GM12878 (cell line): Measurements from ENCODE around the gene RAD51B. TPM values are rescaled to one million over a fixed set of nuclear protein-coding genes. Genes with fewer than 3 reads are reported as not detected.

Source experiments
- ATAC-seq: fragments of 200-7000 bp; cut with Tn5 transposase; 3 replicates; pipeline ENCODE4 v1.9.1; 2020; ENCODE audit warnings: mild to moderate bottlenecking, moderate library complexity
- BruUV-seq: library from RNA; stranded (reverse); fragments of 400-500 nt; replicated peaks from 2 replicates; lab custom pipeline; 2021; lab: Mats Ljungman, UMichigan
- CTCF ChIA-PET: fragments of 300-600 bp; sonication (Branson Sonifier 250); formaldehyde crosslinking; extraction: SDS; loops from one replicate; lab custom pipeline; 2021; ENCODE audit warnings: inconsistent platforms; lab: Yijun Ruan, JAX
- POLR2A ChIA-PET: fragments of 350-600 bp; formaldehyde crosslinking; extraction: SDS; loops from one replicate; lab custom pipeline; 2021; ENCODE audit warnings: inconsistent platforms; lab: Charles Lee
- RAD21 ChIA-PET: fragments of 300-600 bp; sonication (Branson Sonifier 250); formaldehyde crosslinking; loops from one replicate; lab custom pipeline; 2023; ENCODE audit warnings: antibody characterized with exemption; ENCODE audit not compliant: unreplicated experiment; lab: Charles Lee
- SMC1A ChIA-PET: fragments of 300-600 bp; sonication (Branson Sonifier 250); formaldehyde crosslinking; loops from one replicate; lab custom pipeline; 2023; ENCODE audit not compliant: unreplicated experiment, uncharacterized antibody; lab: Charles Lee
- DNase-seq: peaks from one replicate; pipeline ENCODE4 v3.0.0-alpha.2; 2011; ENCODE audit warnings: low read depth, low spot score
- FAIRE-seq: peaks from 3 replicates; lab custom pipeline; 2011; peaks lifted over from hg19 to GRCh38; lab: Jason Lieb, UNC
- H2AFZ ChIP-seq: 2 replicates; pipeline ENCODE4 v1.6.0; 2011; ENCODE audit warnings: low read depth, low read length, control low read depth; ENCODE audit not compliant: control insufficient read depth
- H3K27ac ChIP-seq: 2 replicates; pipeline ENCODE4 v1.5.1; 2011; ENCODE audit warnings: control low read depth; ENCODE audit not compliant: control insufficient read depth, insufficient read depth
- H3K27me3 ChIP-seq, 2 experiments: replicated peaks in 1 of 2; 2 replicates each; pipeline versions ENCODE4 v1.6.0 to v1.6.1; 2011; ENCODE audit warnings: low read length in 1 of 2; ENCODE audit not compliant: control insufficient read depth in 2 of 2, insufficient read depth in 2 of 2
- H3K36me3 ChIP-seq, 2 experiments: 2 replicates each; pipeline ENCODE4 v1.5.1; 2011; ENCODE audit warnings: low read length in 1 of 2; ENCODE audit not compliant: control insufficient read depth in 2 of 2, insufficient read depth in 2 of 2
- H3K4me1 ChIP-seq: 2 replicates; pipeline ENCODE4 v1.6.1; 2011; ENCODE audit warnings: mild to moderate bottlenecking, low read length, moderate library complexity, mixed read lengths; ENCODE audit not compliant: control insufficient read depth, insufficient read depth
- H3K4me2 ChIP-seq: 2 replicates; pipeline ENCODE4 v1.6.0; 2011; ENCODE audit warnings: control low read depth; ENCODE audit not compliant: control insufficient read depth, insufficient read depth
- H3K4me3 ChIP-seq: fragments of 200-600 bp; sonication (generic); 2 replicates; pipeline ENCODE4 v1.5.1; 2016
- H3K79me2 ChIP-seq: 2 replicates; pipeline ENCODE4 v1.6.0; 2011; ENCODE audit warnings: low read length; ENCODE audit not compliant: control insufficient read depth, insufficient read depth
- H3K9ac ChIP-seq: 2 replicates; pipeline ENCODE4 v1.8.0; 2011; ENCODE audit warnings: low read length, control low read depth, mixed read lengths; ENCODE audit not compliant: control insufficient read depth, insufficient read depth
- H3K9me3 ChIP-seq: replicated peaks from 3 replicates; pipeline ENCODE4 v1.5.1; 2011; ENCODE audit warnings: mild to moderate bottlenecking, low read length; ENCODE audit not compliant: control insufficient read depth, insufficient read depth
- H4K20me1 ChIP-seq: 2 replicates; pipeline ENCODE4 v1.6.0; 2011; ENCODE audit not compliant: control insufficient read depth, insufficient read depth
- ASH2L ChIP-seq: fragments of 300-600, 200-600 bp; sonication (generic); IDR thresholded peaks from 2 replicates; pipeline ENCODE4 v1.6.1; 2017; ENCODE audit warnings: low read depth, mild to moderate bottlenecking, borderline replicate concordance
- DPF2 ChIP-seq: fragments of 450-650 bp; IDR thresholded peaks from 2 replicates; pipeline ENCODE4 v1.6.1; 2017; ENCODE audit warnings: mild to moderate bottlenecking
- KLF5 ChIP-seq: fragments of 450-650 bp; IDR thresholded peaks from 2 replicates; pipeline ENCODE4 v1.6.1; 2014; ENCODE audit warnings: mild to moderate bottlenecking; ENCODE audit not compliant: partially characterized antibody
- NFXL1 ChIP-seq: fragments of 450-650 bp; IDR thresholded peaks from 2 replicates; pipeline ENCODE4 v1.6.1; 2017; ENCODE audit warnings: antibody characterized with exemption, mild to moderate bottlenecking, borderline replicate concordance
- NFYB ChIP-seq: IDR thresholded peaks from 2 replicates; pipeline ENCODE4 v1.6.1; 2011; ENCODE audit warnings: low read depth, mild to moderate bottlenecking, low read length, improper control_type of control experiment, moderate library complexity; ENCODE audit not compliant: insufficient read depth
- POLR2A ChIP-seq: IDR thresholded peaks from 2 replicates; pipeline ENCODE4 v1.6.1; 2011; ENCODE audit warnings: low read depth, mild to moderate bottlenecking, low read length
- RAD51 ChIP-seq: fragments of 450-650 bp; IDR thresholded peaks from 2 replicates; pipeline ENCODE4 v1.6.1; 2016; ENCODE audit warnings: moderate library complexity, mild to moderate bottlenecking, inconsistent platforms
- SRF ChIP-seq, 2 experiments: IDR thresholded peaks; 2 replicates each; pipeline ENCODE4 v1.6.1; 2011; ENCODE audit warnings: low read depth in 2 of 2, low read length in 2 of 2, mild to moderate bottlenecking in 1 of 2, moderate library complexity in 1 of 2
- ZNF622 ChIP-seq: fragments of 450-650 bp; IDR thresholded peaks from 2 replicates; pipeline ENCODE4 v1.6.1; 2017; ENCODE audit warnings: mild to moderate bottlenecking, inconsistent platforms
- WGBS: methylation state at CpG from one replicate; pipeline ENCODE4 v1.1.6; 2016; ENCODE audit warnings: low lambda C conversion rate; ENCODE audit not compliant: insufficient replicate concordance, insufficient coverage; ENCODE audit errors: missing lambda C conversion rate; 5-methylcytosine and 5-hydroxymethylcytosine counted together
- in situ Hi-C: fragments of 300-500 bp; cut with MboI; formaldehyde crosslinking; loops from 9 replicates; pipeline ENCODE4 v1.14.3; 2018; ENCODE audit warnings: mixed read lengths
- intact Hi-C: fragments of 100-400 bp; cut with micrococcal nuclease; formaldehyde crosslinking; loops from one replicate; pipeline ENCODE4 v1.14.2; 2022; ENCODE audit not compliant: unreplicated experiment
- polyA plus RNA-seq, 11 experiments: library from polyadenylated mRNA; depleted of rRNA in 4 of 11; unstranded in 6 of 11; stranded (reverse) in 5 of 11; fragments of >200 nt; fragmentation: Nextera tagmentation in 4 of 11; fragmentation: Illumina TruSeq in 1 of 11; extraction: Ambion mirVana in 4 of 11; extraction: Trizol in 1 of 11; gene quantifications; 1 replicate in 1 of 11; 2 replicates in 10 of 11; pipeline versions ENCODE4 v1.2.1 to v1.2.3, GENCODE V29; 2011 to 2016; ENCODE audit warnings: inconsistent platforms in 2 of 11, missing spikeins in 2 of 11, low read depth in 1 of 11
- total RNA-seq, 4 experiments: library from RNA; depleted of rRNA in 3 of 4; stranded (reverse); fragments of >200 nt in 3 of 4; fragmentation: Illumina TruSeq in 1 of 4; extraction: Trizol in 1 of 4; gene quantifications; 2 replicates each; pipeline versions ENCODE4 v1.2.1 to v1.2.3, GENCODE V29; 2013 to 2021
- TF ChIP-seq, protein P1 (sequence below): fragments of 450-650 bp; IDR thresholded peaks from 2 replicates; pipeline ENCODE4 v1.6.1; 2017; ENCODE audit warnings: mild to moderate bottlenecking, moderate library complexity
- TF ChIP-seq, protein P2 (sequence below): IDR thresholded peaks from 2 replicates; pipeline ENCODE4 v1.6.1; 2012; ENCODE audit warnings: mild to moderate bottlenecking, low read depth, low read length

Gene RAD51B
- total and polyA plus RNA-seq, 10 of the 15 experiments (the other 5 are each of a cell fraction or from before 2014, with no cell fraction given) = 9.8 to 26.8 (median 21.3) TPM

DNA sequence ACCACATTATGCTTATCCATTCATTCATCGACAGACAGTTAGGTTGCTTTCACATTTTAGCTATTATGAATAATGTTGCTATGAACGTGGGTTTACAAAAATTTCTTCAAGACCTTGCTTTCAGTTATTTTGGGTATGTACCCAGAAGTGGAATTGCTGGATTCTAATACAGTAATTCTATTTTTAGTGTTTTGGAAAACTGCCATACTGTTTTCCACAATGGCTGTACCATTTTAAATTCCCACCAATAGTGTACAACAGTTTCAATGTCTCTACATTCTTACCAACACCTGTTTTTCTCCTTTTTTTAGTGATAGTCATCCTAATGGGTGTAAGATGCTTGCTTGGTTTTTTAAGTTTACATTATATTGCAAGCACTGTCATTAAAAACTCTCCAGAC, 825.8 kb downstream of the RAD51B start (continued):
- TF ChIP-seq NFYB = no peak

DNA sequence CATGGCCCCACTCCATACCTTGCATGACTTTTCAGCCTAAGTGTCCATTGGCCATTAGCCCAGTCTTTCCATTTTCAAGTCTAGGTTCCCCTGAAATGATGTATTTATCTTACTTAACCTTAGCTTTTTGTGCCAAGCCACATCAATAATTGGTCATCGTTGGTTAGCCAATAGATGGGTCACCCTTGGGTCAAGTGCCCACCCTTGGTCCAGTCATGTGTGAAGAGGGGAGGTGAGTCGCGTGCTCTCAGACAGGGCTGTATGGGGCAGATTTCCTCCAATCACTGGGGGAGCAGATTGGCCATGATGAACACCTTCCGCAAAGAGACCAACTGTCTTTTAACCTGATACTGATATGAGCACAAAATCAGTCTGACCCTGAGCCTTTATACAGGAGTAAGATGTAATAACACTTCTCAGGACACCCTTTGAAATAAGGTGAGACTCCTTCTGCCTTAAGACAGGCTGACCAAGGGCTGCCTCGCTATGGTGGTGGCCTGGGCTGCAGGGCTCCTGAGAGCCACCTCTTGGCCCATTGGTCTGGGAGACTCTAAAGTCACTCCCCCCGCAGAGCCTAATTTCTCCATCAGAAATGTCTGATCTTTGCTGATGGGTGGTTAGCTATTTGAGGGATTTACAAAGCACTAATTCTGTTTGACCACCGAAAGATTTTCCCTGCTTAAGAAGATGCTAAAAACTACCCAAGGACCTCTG, 830.1 kb downstream of the RAD51B start:
- Histone ChIP-seq H4K20me1 (no peaks in the 10 kb centered on the region), H3K27me3 (no peaks in the 10 kb centered on the region), H3K4me2 (no peak overlapping the region), H3K9me3 (no peaks in the 10 kb centered on the region), H3K9ac (no peak overlapping the region), H3K27ac (no peak overlapping the region), H2AFZ (no peak overlapping the region), H3K4me3 (no peak overlapping the region), H3K79me2 (no peaks in the 10 kb centered on the region), H3K4me1 (no peaks in the 10 kb centered on the region), H3K36me3 (no peaks in the 10 kb centered on the region)
- FAIRE-seq (no peak), DNase-seq (no peak), ATAC-seq (no peak)
- 86% methylated on average over 7 of the region's 7 CpGs for WGBS
- ChIA-PET RAD21 (no interaction called here), POLR2A (no interaction called here), SMC1A (interaction anchor here (0.9 to 2.1 kb wide), 4 partner anchors 10 to 28 kb away, joined by 3 to 5 read pairs (median 4); no protein-coding TSS in a partner anchor), CTCF (interaction anchor here (0.6 to 1.3 kb wide), 2 partner anchors 8 to 33 kb away, joined by 3 to 4 read pairs; no protein-coding TSS in a partner anchor)
- intact Hi-C loops (no loop called here), in situ Hi-C loops (no loop called here)
- BruUV-seq = no TSS peak
- TF ChIP-seq ASH2L (no peak), NFXL1 (no peak), DPF2 (no peak), POLR2A (no peak), RAD51 (no peak), KLF5 (no peak), SRF (IDR thresholded peaks at IDR 0.05; ENCODE audit: low read depth in 2 of 2, low read length in 2 of 2) (no peak), ZNF622 (no peak)
- TF ChIP-seq, protein P1, sequence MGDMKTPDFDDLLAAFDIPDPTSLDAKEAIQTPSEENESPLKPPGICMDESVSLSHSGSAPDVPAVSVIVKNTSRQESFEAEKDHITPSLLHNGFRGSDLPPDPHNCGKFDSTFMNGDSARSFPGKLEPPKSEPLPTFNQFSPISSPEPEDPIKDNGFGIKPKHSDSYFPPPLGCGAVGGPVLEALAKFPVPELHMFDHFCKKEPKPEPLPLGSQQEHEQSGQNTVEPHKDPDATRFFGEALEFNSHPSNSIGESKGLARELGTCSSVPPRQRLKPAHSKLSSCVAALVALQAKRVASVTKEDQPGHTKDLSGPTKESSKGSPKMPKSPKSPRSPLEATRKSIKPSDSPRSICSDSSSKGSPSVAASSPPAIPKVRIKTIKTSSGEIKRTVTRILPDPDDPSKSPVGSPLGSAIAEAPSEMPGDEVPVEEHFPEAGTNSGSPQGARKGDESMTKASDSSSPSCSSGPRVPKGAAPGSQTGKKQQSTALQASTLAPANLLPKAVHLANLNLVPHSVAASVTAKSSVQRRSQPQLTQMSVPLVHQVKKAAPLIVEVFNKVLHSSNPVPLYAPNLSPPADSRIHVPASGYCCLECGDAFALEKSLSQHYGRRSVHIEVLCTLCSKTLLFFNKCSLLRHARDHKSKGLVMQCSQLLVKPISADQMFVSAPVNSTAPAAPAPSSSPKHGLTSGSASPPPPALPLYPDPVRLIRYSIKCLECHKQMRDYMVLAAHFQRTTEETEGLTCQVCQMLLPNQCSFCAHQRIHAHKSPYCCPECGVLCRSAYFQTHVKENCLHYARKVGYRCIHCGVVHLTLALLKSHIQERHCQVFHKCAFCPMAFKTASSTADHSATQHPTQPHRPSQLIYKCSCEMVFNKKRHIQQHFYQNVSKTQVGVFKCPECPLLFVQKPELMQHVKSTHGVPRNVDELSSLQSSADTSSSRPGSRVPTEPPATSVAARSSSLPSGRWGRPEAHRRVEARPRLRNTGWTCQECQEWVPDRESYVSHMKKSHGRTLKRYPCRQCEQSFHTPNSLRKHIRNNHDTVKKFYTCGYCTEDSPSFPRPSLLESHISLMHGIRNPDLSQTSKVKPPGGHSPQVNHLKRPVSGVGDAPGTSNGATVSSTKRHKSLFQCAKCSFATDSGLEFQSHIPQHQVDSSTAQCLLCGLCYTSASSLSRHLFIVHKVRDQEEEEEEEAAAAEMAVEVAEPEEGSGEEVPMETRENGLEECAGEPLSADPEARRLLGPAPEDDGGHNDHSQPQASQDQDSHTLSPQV = no peak
- TF ChIP-seq, protein P2, sequence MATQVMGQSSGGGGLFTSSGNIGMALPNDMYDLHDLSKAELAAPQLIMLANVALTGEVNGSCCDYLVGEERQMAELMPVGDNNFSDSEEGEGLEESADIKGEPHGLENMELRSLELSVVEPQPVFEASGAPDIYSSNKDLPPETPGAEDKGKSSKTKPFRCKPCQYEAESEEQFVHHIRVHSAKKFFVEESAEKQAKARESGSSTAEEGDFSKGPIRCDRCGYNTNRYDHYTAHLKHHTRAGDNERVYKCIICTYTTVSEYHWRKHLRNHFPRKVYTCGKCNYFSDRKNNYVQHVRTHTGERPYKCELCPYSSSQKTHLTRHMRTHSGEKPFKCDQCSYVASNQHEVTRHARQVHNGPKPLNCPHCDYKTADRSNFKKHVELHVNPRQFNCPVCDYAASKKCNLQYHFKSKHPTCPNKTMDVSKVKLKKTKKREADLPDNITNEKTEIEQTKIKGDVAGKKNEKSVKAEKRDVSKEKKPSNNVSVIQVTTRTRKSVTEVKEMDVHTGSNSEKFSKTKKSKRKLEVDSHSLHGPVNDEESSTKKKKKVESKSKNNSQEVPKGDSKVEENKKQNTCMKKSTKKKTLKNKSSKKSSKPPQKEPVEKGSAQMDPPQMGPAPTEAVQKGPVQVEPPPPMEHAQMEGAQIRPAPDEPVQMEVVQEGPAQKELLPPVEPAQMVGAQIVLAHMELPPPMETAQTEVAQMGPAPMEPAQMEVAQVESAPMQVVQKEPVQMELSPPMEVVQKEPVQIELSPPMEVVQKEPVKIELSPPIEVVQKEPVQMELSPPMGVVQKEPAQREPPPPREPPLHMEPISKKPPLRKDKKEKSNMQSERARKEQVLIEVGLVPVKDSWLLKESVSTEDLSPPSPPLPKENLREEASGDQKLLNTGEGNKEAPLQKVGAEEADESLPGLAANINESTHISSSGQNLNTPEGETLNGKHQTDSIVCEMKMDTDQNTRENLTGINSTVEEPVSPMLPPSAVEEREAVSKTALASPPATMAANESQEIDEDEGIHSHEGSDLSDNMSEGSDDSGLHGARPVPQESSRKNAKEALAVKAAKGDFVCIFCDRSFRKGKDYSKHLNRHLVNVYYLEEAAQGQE = no peak
